K562 (cell line): ENCODE data around the gene LEUTX. TPM values are rescaled to one million over a fixed set of nuclear protein-coding genes. Genes with fewer than 3 reads are reported as not detected.
A peak's percentile ranks its signal among the peaks of the same experiment; 100 is the strongest.

ENCODE experiments used
- ATAC-seq: fragments of 200-7000 bp; cut with Tn5 transposase; 3 replicates; pipeline ENCODE4 v1.9.1; 2020; ENCODE audit warnings: moderate library complexity
- BruUV-seq: library from RNA; stranded (reverse); fragments of 400-500 nt; replicated peaks from 2 replicates; lab custom pipeline; 2021; lab: Mats Ljungman, UMichigan
- CTCF ChIA-PET: fragments of 300-600 bp; formaldehyde crosslinking; extraction: SDS; loops from one replicate; lab custom pipeline; 2021; ENCODE audit warnings: low intra/inter-chr PET ratio; lab: Yijun Ruan, JAX
- POLR2A ChIA-PET: fragments of 300-600, 350-650 bp; sonication (Branson Sonifier 250); formaldehyde crosslinking; extraction: SDS; loops from one replicate; lab custom pipeline; 2021; ENCODE audit warnings: antibody characterized with exemption, inconsistent platforms; lab: Yijun Ruan, JAX
- DNase-seq, 4 experiments: peaks; one replicate each; pipeline versions ENCODE4 v3.0.0 to v3.0.0-alpha.2; 2011 to 2018; ENCODE audit warnings: low spot score in 3 of 4, mixed read lengths in 3 of 4; ENCODE audit errors: extremely low read depth in 1 of 4
- FAIRE-seq: peaks from 2 replicates; lab custom pipeline; 2011; peaks lifted over from hg19 to GRCh38; lab: Jason Lieb, UNC
- H2AFZ ChIP-seq: 2 replicates; pipeline ENCODE4 v1.6.0; 2011; ENCODE audit warnings: low read depth, low read length, control low read depth, inconsistent platforms
- H3K27ac ChIP-seq: fragments of 200-600 bp; 3 replicates; pipeline ENCODE4 v1.8.0; 2011; ENCODE audit warnings: low read depth, mild to moderate bottlenecking, control low read depth, inconsistent platforms, low read length, moderate library complexity, mixed read lengths; ENCODE audit errors: extremely low read depth
- H3K27me3 ChIP-seq, 2 experiments: fragments of 300-600 bp in 1 of 2; 2 replicates in 1 of 2; 3 replicates in 1 of 2; pipeline versions ENCODE4 v1.6.0 to v1.8.0; 2011; ENCODE audit warnings: inconsistent platforms in 2 of 2, low read length in 2 of 2, mild to moderate bottlenecking in 1 of 2, mixed read lengths in 1 of 2, moderate library complexity in 1 of 2; ENCODE audit not compliant: control insufficient read depth in 2 of 2, insufficient read depth in 2 of 2
- H3K36me3 ChIP-seq: fragments of 300-600 bp; 3 replicates; pipeline ENCODE4 v1.8.0; 2011; ENCODE audit warnings: mild to moderate bottlenecking, low read length, inconsistent platforms; ENCODE audit not compliant: control insufficient read depth, insufficient read depth
- H3K4me1 ChIP-seq, 2 experiments: fragments of 200-600 bp in 1 of 2; replicated peaks in 1 of 2; 2 replicates in 1 of 2; 3 replicates in 1 of 2; pipeline versions ENCODE4 v1.5.1 to v1.8.0; 2011; ENCODE audit warnings: inconsistent platforms in 2 of 2, low read length in 2 of 2, mild to moderate bottlenecking in 1 of 2, mixed read lengths in 1 of 2, moderate library complexity in 1 of 2; ENCODE audit not compliant: control insufficient read depth in 2 of 2, insufficient read depth in 2 of 2
- H3K4me2 ChIP-seq: 2 replicates; pipeline ENCODE4 v1.6.1; 2011; ENCODE audit warnings: low read length, control low read depth, inconsistent platforms, mixed read lengths; ENCODE audit not compliant: insufficient read depth
- H3K4me3 ChIP-seq: fragments of 200-600 bp; sonication (generic), shearing (Covaris generic); 2 replicates; pipeline ENCODE4 v1.5.1; 2016; ENCODE audit warnings: control low read depth, inconsistent platforms
- H3K79me2 ChIP-seq: fragments of 200-600 bp; 3 replicates; pipeline ENCODE4 v1.8.0; 2011; ENCODE audit warnings: low read length, inconsistent platforms; ENCODE audit not compliant: control insufficient read depth, insufficient read depth
- H3K9ac ChIP-seq, 2 experiments: 2 replicates each; pipeline versions ENCODE4 v1.6.0 to v1.6.1; 2011; ENCODE audit warnings: low read depth in 2 of 2, low read length in 2 of 2, control low read depth in 1 of 2, inconsistent platforms in 1 of 2, mild to moderate bottlenecking in 1 of 2, mixed read lengths in 1 of 2; ENCODE audit not compliant: insufficient read depth in 1 of 2
- H3K9me1 ChIP-seq: one replicate; pipeline ENCODE4 v1.6.0; 2011; ENCODE audit warnings: inconsistent platforms, mild to moderate bottlenecking, low read length, moderate library complexity; ENCODE audit not compliant: control insufficient read depth, insufficient read depth
- H3K9me3 ChIP-seq: replicated peaks from 2 replicates; pipeline ENCODE4 v1.5.1; 2011; ENCODE audit warnings: low read depth, low read length, inconsistent platforms; ENCODE audit not compliant: control insufficient read depth, insufficient read depth
- H4K20me1 ChIP-seq: replicated peaks from 2 replicates; pipeline ENCODE4 v1.6.1; 2011; ENCODE audit warnings: low read length, inconsistent platforms, mixed read lengths; ENCODE audit not compliant: control insufficient read depth, insufficient read depth
- C11orf30 ChIP-seq: fragments of 450-650 bp; IDR thresholded peaks from 2 replicates; pipeline ENCODE4 v1.6.1; 2016; ENCODE audit warnings: low read depth, mild to moderate bottlenecking
- DDX20 ChIP-seq: fragments of 450-650 bp; IDR thresholded peaks from 2 replicates; pipeline ENCODE4 v1.6.1; 2016; ENCODE audit warnings: missing genetic modification characterization, low read depth, mild to moderate bottlenecking, missing compliant biosample characterization, moderate library complexity
- FOXJ2 ChIP-seq: fragments of 200-800 bp; sonication (Bioruptor generic); IDR thresholded peaks from 2 replicates; pipeline ENCODE4 v1.6.1; 2016; ENCODE audit warnings: missing genetic modification characterization, missing compliant biosample characterization
- GTF2F1 ChIP-seq: IDR thresholded peaks from 2 replicates; pipeline ENCODE4 v1.6.1; 2011; ENCODE audit warnings: low read depth, low read length, improper control_type of control experiment
- HDAC1 ChIP-seq, 2 experiments: fragments of 450-650 bp; IDR thresholded peaks; 2 replicates each; pipeline ENCODE4 v1.6.1; 2016 to 2017; ENCODE audit warnings: inconsistent platforms in 1 of 2, mild to moderate bottlenecking in 1 of 2, moderate library complexity in 1 of 2
- KAT8 ChIP-seq: fragments of 450-650 bp; IDR thresholded peaks from 2 replicates; pipeline ENCODE4 v1.6.1; 2016; ENCODE audit warnings: low read depth, mild to moderate bottlenecking
- MTF1 ChIP-seq: fragments of 250-450 bp; sonication (Bioruptor Pico); IDR thresholded peaks from 2 replicates; pipeline ENCODE4 v1.9.0; 2021; ENCODE audit warnings: moderate library complexity, mild to moderate bottlenecking, inconsistent platforms, borderline replicate concordance
- NR4A1 ChIP-seq, 2 experiments: fragments of 250-450 bp in 1 of 2; fragments of 450-650 bp in 1 of 2; sonication (Bioruptor Pico) in 1 of 2; IDR thresholded peaks; 2 replicates each; pipeline versions ENCODE4 v1.4.0 to v1.6.1; 2016 to 2020; ENCODE audit warnings: mild to moderate bottlenecking in 2 of 2, missing compliant biosample characterization in 1 of 2, missing genetic modification characterization in 1 of 2, moderate library complexity in 1 of 2
- POLR2AphosphoS2 ChIP-seq: IDR thresholded peaks from 2 replicates; pipeline ENCODE4 v1.6.1; 2012; ENCODE audit warnings: low read length, improper control_type of control experiment
- SMAD2 ChIP-seq: fragments of 150-350 bp; IDR thresholded peaks from 2 replicates; pipeline ENCODE4 v1.6.1; 2014; ENCODE audit warnings: low read depth, mild to moderate bottlenecking, low read length
- SMARCA4 ChIP-seq: fragments of 450-650 bp; IDR thresholded peaks from 2 replicates; pipeline ENCODE4 v1.6.1; 2016
- STAT6 ChIP-seq: sonication (generic); formaldehyde crosslinking; IDR thresholded peaks from 2 replicates; pipeline ENCODE4 v1.8.1; 2023; ENCODE audit warnings: mild to moderate bottlenecking, missing genetic modification reagents
- TGIF2 ChIP-seq: sonication (generic); formaldehyde crosslinking; IDR thresholded peaks from 2 replicates; pipeline ENCODE4 v1.8.1; 2022; ENCODE audit warnings: mild to moderate bottlenecking, missing genetic modification reagents, moderate library complexity
- ZKSCAN3 ChIP-seq: fragments of 250-450 bp; sonication (Bioruptor Pico); IDR thresholded peaks from 2 replicates; pipeline ENCODE4 v1.4.0; 2020
- ZNF280A ChIP-seq: fragments of 450-650 bp; IDR thresholded peaks from 2 replicates; pipeline ENCODE4 v1.6.1; 2018; ENCODE audit warnings: mild to moderate bottlenecking, low read depth; ENCODE audit not compliant: partially characterized antibody
- ZNF668 ChIP-seq: fragments of 250-450 bp; sonication (Bioruptor Pico); IDR thresholded peaks from 2 replicates; pipeline ENCODE4 v1.8.0; 2022; ENCODE audit warnings: mild to moderate bottlenecking, inconsistent platforms
- ZNF699 ChIP-seq: fragments of 250-450 bp; sonication (Bioruptor Pico); IDR thresholded peaks from 2 replicates; pipeline ENCODE4 v1.8.0; 2021; ENCODE audit warnings: mild to moderate bottlenecking, moderate library complexity; ENCODE audit not compliant: insufficient replicate concordance
- ZZZ3 ChIP-seq: fragments of 450-650 bp; IDR thresholded peaks from 2 replicates; pipeline ENCODE4 v1.6.1; 2016; ENCODE audit warnings: antibody characterized with exemption, mild to moderate bottlenecking, moderate library complexity
- WGBS: fragments of 100-300 bp; shearing (Covaris generic); methylation state at CpG from one replicate; pipeline ENCODE4 v1.1.6; 2016; ENCODE audit warnings: low coverage, mixed read lengths; ENCODE audit not compliant: insufficient coverage; ENCODE audit errors: missing lambda C conversion rate; 5-methylcytosine and 5-hydroxymethylcytosine counted together
- in situ Hi-C: fragments of 300-500 bp; cut with MboI; formaldehyde crosslinking; loops from 4 replicates; pipeline ENCODE4 v1.15.0; 2018; ENCODE audit warnings: inconsistent platforms, mixed read lengths
- intact Hi-C: fragments of 100-400 bp; cut with micrococcal nuclease; formaldehyde crosslinking; loops from 2 replicates; pipeline ENCODE4 v1.14.2; 2022
- polyA plus RNA-seq, 8 experiments: library from polyadenylated mRNA; depleted of rRNA in 4 of 8; stranded (reverse) in 5 of 8; unstranded in 3 of 8; fragments of >200 nt; fragmentation: Nextera tagmentation in 2 of 8; fragmentation: Illumina TruSeq in 1 of 8; extraction: Ambion mirVana in 2 of 8; extraction: Trizol in 1 of 8; gene quantifications; 2 replicates each; pipeline versions ENCODE4 v1.2.1 to v1.2.3, GENCODE V29; 2011 to 2014; ENCODE audit warnings: inconsistent platforms in 1 of 8, missing spikeins in 1 of 8
- total RNA-seq, 7 experiments: library from RNA; depleted of rRNA in 6 of 7; stranded (reverse); fragments of >200 nt in 6 of 7; fragmentation: Illumina TruSeq in 2 of 7; extraction: Trizol in 2 of 7; gene quantifications; 2 replicates each; pipeline versions ENCODE4 v1.2.1 to v1.2.3, GENCODE V29; 2011 to 2021; ENCODE audit warnings: low replicate concordance in 1 of 7

The LEUTX gene
- total and polyA plus RNA-seq, 9 of the 15 experiments (the other 6 are each of a cell fraction or from before 2014, with no cell fraction given): not detected

GRCh38 chr19:39833464-39834286, 55.0 kb downstream of the LEUTX start, which contains the start of gene DYRK1B:
TSS of gene DYRK1B (minus strand) at chr19:39834162. CDS start at chr19:39831867, 2,295 bp downstream.
- H3K4me2 ChIP-seq: peak within 1 kb of the TSS; percentile 76
- FAIRE-seq: peak; percentile 89
- peaks cover 8% of the 10 kb centered on the region for H3K9me1 ChIP-seq
- no TSS peak for BruUV-seq
- POLR2A ChIA-PET: interaction anchor here (0.5 to 1.8 kb wide), 10 partner anchors 8 to 398 kb away, joined by 3 to 17 read pairs (median 4); partner anchors contain the start of gene RPS16
- H3K9ac ChIP-seq: peak within 1 kb of the TSS; percentile 53 to 89
- ATAC-seq: peak; percentile 96
- peaks cover 15 to 24% of the 10 kb centered on the region in 2 experiments for H3K4me1 ChIP-seq
- peak within 1 kb of the TSS; percentile 81 for H2AFZ ChIP-seq
- no peaks in the 10 kb centered on the region for H3K27me3 ChIP-seq
- peaks cover 23% of the 10 kb centered on the region for H3K79me2 ChIP-seq
- peak within 1 kb of the TSS; percentile 51 for H3K4me3 ChIP-seq
- H3K27ac ChIP-seq: peak within 1 kb of the TSS; percentile 76
- CTCF ChIA-PET: interaction anchor here (0.6 kb wide), 2 partner anchors 8 to 11 kb away, joined by 3 to 4 read pairs; no protein-coding TSS in a partner anchor
- H3K36me3 ChIP-seq: peaks cover 86% of the 10 kb centered on the region
- H4K20me1 ChIP-seq: peaks cover 6% of the 10 kb centered on the region
- peak; percentile 94 to 97 (median 95) for DNase-seq
- intact Hi-C loops: no loop called here
- no peaks in the 10 kb centered on the region for H3K9me3 ChIP-seq
- in situ Hi-C loops: no loop called here
- 3% methylated on average over 25 of the region's 59 CpGs for WGBS
- peak; percentile 74; the same call in 1 of the 2 replicates for TF ChIP-seq POLR2AphosphoS2
- TF ChIP-seq ZKSCAN3 (CRISPR knock-in tag): no peak
- TF ChIP-seq FOXJ2 (tag): peak; percentile 92
- TF ChIP-seq SMAD2: no peak
- TF ChIP-seq KAT8: no peak
- TF ChIP-seq ZNF280A: no peak
- no peak for TF ChIP-seq ZNF699 (CRISPR knock-in tag)
- TF ChIP-seq TGIF2 (CRISPR knock-in tag): no peak
- no peak for TF ChIP-seq ZZZ3
- TF ChIP-seq DDX20 (tag): no peak
- peak in 1 of 2 experiments; percentile 97; a peak in 2 of 4 replicates for TF ChIP-seq HDAC1 (IDR thresholded peaks at IDR 0.05)
- no peak for TF ChIP-seq GTF2F1
- peak; percentile 73 for TF ChIP-seq C11orf30
- no peak for TF ChIP-seq MTF1 (CRISPR knock-in tag)
- TF ChIP-seq NR4A1 (CRISPR knock-in tag; IDR thresholded peaks at IDR 0.05): no peak
- TF ChIP-seq NR4A1 (tag; IDR thresholded peaks at IDR 0.05): 0 out of 2 replicates have a peak, but pooled peaks have one; percentile 24
- no peak; the same call in 1 of the 2 replicates for TF ChIP-seq STAT6
- no peak for TF ChIP-seq SMARCA4
- TF ChIP-seq ZNF668: no peak
